HG03378 (cell line): ENCODE results near the gene SOHLH2.

Experiments
- ATAC-seq: cut with Tn5 transposase; IDR thresholded peaks from one replicate; pipeline ENCODE4 v1.9.1; 2021; ENCODE audit warnings: mild to moderate bottlenecking, moderate library complexity; ENCODE audit not compliant: unreplicated experiment

SOHLH2 gene

GRCh38 chr13:36214163-36214921 is at the start of gene SOHLH2:
TSS of gene SOHLH2 (minus strand) at chr13:36214556. CDS start at chr13:36214526, 30 bp downstream.
- ATAC-seq, result no peak

GRCh38 chr13:36261976-36262375 is 47.6 kb upstream of the SOHLH2 start:
- ATAC-seq, result no peak

GRCh38 chr13:36261011-36261410 is 46.7 kb upstream of the SOHLH2 start:
- no peak for ATAC-seq

- ATAC-seq, result no peak
Observed at GRCh38 chr13:36259361-36260137, 45.2 kb upstream of the SOHLH2 start.

GRCh38 chr13:36258831-36259230 is 44.5 kb upstream of the SOHLH2 start:
- ATAC-seq, result no peak

GRCh38 chr13:36251526-36251925 is 37.2 kb upstream of the SOHLH2 start:
- no peak for ATAC-seq

GRCh38 chr13:36251017-36251416 is 36.7 kb upstream of the SOHLH2 start:
- ATAC-seq, result no peak

- ATAC-seq, result no peak
Observed at GRCh38 chr13:36248700-36249099, 34.3 kb upstream of the SOHLH2 start.

GRCh38 chr13:36244990-36245389 is 30.6 kb upstream of the SOHLH2 start:
- no peak for ATAC-seq

- ATAC-seq, result no peak
Observed at GRCh38 chr13:36244073-36244472, 29.7 kb upstream of the SOHLH2 start.

GRCh38 chr13:36242761-36243160 is 28.4 kb upstream of the SOHLH2 start:
- ATAC-seq, result no peak

GRCh38 chr13:36231236-36231635 is 16.9 kb upstream of the SOHLH2 start:
- ATAC-seq, result no peak

GRCh38 chr13:36224730-36225129 is 10.4 kb upstream of the SOHLH2 start:
- no peak for ATAC-seq

- no peak for ATAC-seq
Observed at GRCh38 chr13:36219883-36220282, 5.5 kb upstream of the SOHLH2 start.

- no peak for ATAC-seq
Observed at GRCh38 chr13:36217456-36217855, 3.1 kb upstream of the SOHLH2 start.

- no peak for ATAC-seq
Observed at GRCh38 chr13:36212789-36213188, 1.6 kb downstream of the SOHLH2 start.

GRCh38 chr13:36211567-36211966 is 2.8 kb downstream of the SOHLH2 start:
- no peak for ATAC-seq

GRCh38 chr13:36210738-36211137 is 3.6 kb downstream of the SOHLH2 start:
- ATAC-seq, result no peak

GRCh38 chr13:36207672-36208071 is 6.7 kb downstream of the SOHLH2 start:
- ATAC-seq, result no peak

GRCh38 chr13:36193151-36193855 is 21.1 kb downstream of the SOHLH2 start:
- no peak for ATAC-seq

GRCh38 chr13:36192166-36192565 is 22.2 kb downstream of the SOHLH2 start:
- no peak for ATAC-seq

- ATAC-seq, result no peak
Observed at GRCh38 chr13:36190771-36191170, 23.6 kb downstream of the SOHLH2 start.
